NCI-H1436 (cell line): ENCODE measurements around the gene C11orf21.
"Not testable (repeated sequence)": the region's sequence is repeated elsewhere in the genome, so short reads cannot be mapped to it uniquely, and the experiment has no call there.

ENCODE experiments used
- DNase-seq: peaks from one replicate; lab custom pipeline; 2025; lab: John Stamatoyannopoulos, UW

C11orf21 gene

GRCh38 chr11:2301631-2302305 is at the start of gene C11orf21, which contains the start of gene TSPAN32:
TSS of gene C11orf21 (minus strand) at chr11:2301918. CDS start at chr11:2301808, 110 bp downstream.
TSS of gene TSPAN32 (plus strand) at chr11:2302013. CDS start at chr11:2302150, 137 bp downstream.
- DNase-seq, result no peak

DNA sequence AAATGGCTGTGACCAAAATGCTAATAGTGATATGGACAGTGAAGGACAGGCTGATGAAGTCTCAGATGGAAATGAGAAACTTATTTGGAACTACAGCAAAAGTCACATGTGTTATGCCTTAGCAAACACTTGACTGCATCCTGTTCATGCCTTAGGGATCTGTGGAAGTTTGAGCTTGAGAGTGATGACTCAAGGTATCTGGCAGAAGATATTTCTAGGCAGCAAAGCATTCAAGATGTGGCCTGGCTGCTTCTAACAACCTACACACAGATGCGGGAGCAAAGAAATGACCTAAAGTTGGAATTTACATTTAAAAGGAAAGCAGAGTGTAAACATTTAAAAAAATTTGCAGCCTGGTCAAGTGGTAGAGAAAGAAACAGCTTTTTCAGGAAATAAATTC is 47.3 kb upstream of the C11orf21 start:
- DNase-seq, result no peak

DNA sequence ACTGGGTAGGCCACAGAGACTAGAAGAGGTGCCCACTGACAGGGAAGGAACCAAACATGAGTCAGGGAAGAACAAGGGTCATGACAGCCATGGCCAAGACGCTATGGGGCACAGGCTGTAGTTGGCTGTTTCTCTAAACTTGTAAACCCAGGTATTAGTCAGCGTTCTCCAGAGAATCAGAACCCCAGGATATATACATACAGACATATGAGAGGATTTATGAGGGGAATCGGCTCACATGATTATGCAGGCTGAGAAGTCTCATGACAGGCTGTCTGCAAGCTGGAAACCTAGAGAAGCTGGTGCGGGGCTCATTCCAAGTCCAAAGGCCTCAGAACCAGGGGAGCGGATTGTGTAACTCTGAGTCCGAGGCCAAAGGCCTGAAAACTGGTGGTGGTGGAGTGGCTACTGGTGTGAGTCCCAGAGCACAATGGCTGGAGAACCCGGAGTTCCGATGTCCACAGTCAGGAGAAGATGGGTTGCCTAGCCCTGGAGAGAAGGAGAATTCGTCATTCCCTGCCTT is 45.7 kb upstream of the C11orf21 start:
- no peak for DNase-seq

DNA sequence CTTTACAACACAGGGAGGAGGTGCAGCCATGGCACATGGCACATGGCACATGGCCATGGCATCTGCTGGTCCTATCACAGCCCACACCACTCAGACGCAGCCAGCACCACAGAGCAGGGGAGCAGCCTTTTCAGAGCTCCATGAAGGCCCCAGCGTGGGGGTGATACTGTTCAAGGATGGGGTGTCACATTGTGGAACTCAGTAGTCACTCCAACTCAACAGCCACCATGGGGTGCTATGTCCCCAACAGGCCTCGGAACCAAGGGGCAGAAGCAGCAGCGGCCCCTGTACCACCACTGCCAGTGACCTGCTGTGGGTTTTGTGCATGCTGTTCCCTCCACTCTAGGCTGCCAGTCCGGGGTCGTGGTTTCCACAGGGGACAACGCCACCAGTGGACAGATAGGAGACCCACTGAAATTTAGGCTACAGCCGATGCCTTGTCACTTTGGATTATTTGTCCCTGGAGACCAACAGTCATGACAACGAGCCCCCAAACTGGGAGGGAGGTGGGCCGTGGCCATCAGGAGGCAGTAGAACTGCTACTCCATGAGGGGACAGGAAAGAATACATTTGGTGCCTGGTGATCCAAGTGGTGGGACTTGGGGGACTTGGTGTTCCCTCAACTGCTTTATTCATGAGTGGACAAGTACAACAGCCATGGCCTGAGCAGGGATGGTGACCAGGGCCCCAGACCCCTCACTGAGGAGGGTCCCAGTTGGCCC is 45.0 kb upstream of the C11orf21 start:
- DNase-seq, result no peak

GRCh38 chr11:2346014-2346413 is 44.3 kb upstream of the C11orf21 start:
- DNase-seq, result no peak

- DNase-seq, result no peak
Measured at GRCh38 chr11:2345050-2345449, 43.3 kb upstream of the C11orf21 start.

DNA sequence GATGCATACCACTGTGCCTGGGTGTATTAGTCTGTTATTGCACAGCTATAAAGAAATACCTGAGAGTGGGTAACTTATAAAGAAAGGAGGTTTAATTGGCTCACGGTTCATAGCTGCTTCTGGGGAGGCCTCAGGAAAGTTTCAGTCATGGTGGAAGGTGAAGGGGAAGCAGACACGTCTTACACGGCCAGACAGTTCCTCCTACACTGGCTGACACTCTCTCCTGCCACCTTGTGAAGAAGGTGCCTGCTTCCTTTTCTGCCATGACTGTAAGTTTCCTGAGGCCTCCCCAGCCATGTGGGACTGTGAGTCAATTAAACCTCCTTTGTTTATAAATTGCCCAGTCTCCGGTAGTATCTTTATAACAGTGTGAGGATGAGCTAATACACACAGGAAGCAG is 41.8 kb upstream of the C11orf21 start:
- DNase-seq, result no peak

- no peak for DNase-seq
Measured at GRCh38 chr11:2342981-2343380, 41.3 kb upstream of the C11orf21 start.

DNA sequence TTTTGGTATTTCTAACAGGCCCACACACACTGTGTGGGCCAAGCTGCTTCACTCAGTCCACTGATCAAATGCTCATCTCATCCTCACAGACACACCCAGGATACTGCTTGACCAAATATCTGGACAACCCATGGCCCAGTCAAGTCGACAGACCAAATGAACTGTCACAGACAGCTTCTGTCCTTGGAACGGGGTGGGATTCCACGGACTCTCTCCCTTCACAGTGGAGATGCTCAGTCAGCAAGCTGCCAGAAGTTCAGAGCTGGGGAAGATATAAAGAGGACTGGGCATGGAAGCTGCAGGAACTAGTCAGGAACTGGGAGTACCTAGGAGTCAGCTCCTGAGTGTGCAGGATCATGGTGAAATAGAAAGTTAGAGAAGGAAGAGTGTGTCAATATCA is 40.8 kb upstream of the C11orf21 start:
- DNase-seq, result no peak

GRCh38 chr11:2338760-2339159 is 37.0 kb upstream of the C11orf21 start:
- not testable (repeated sequence) for DNase-seq

- not testable (repeated sequence) for DNase-seq
Measured at GRCh38 chr11:2335286-2335685, 33.6 kb upstream of the C11orf21 start.

GRCh38 chr11:2333486-2334205 is 31.9 kb upstream of the C11orf21 start:
- not testable (repeated sequence) for DNase-seq

DNA sequence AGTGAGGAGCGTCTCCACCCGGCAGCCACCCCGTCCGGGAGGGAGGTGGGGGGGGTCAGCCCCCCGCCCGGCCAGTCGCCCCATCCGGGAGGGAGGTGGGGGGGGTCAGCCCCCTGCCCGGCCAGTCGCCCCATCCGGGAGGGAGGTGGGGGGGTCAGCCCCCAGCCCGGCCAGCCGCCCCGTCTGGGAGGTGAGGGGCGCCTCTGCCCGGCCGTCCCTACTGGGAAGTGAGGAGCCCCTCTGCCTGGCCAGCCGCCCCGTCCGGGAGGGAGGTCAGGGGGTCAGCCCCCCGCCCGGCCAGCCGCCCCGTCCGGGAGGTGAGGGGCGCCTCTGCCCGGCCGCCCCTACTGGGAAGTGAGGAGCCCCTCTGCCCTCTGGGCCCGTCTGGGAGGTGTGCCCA is 30.9 kb upstream of the C11orf21 start:
- DNase-seq, result not testable (repeated sequence)

- DNase-seq, result no peak
Measured at GRCh38 chr11:2331404-2331803, 29.7 kb upstream of the C11orf21 start.

GRCh38 chr11:2330696-2331095 is 29.0 kb upstream of the C11orf21 start:
- DNase-seq, result no peak

- DNase-seq, result no peak
Measured at GRCh38 chr11:2329551-2329950, 27.8 kb upstream of the C11orf21 start.

- no peak for DNase-seq
Measured at GRCh38 chr11:2328656-2329354, 27.1 kb upstream of the C11orf21 start.

DNA sequence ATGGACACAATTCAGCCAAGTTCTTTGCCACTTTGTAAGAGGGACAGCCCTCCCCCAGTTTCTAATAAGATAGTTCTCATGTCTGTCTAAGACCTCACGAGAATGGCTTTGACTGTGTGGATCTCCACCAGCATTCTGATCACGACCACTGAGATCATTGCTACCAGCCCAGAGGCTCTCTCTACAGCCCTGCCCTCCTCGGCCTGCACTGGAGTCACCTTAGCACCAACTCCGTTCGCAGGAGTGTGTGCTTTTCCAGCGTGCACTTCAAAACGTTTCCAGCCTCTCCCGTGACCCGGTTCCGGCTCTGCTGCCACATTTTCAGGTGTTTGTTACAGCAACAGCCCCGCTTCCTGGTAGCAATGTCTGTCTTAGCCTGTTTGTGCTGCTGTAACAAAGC is 26.3 kb upstream of the C11orf21 start:
- no peak for DNase-seq

DNA sequence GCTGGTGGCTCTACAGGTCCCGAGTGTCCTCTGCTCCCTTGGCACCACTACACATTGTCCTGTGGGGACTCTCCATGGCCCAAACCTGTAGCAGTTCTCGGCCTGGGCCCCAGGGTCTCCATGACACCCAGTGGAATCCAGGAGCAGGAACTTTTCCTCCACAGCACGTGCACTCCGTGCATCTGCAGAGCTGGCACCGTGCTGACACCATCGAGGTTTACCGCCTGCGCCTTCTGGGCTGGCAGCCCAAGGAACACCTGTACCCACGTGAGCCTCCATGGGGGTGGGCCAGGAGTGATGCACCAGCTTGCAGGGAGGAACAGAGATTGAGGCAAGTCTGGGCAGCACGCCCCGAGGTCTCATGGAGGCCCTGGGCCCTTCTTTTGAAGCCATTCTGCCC is 25.3 kb upstream of the C11orf21 start:
- no peak for DNase-seq

- no peak for DNase-seq
Measured at GRCh38 chr11:2325719-2326118, 24.0 kb upstream of the C11orf21 start.

- no peak for DNase-seq
Measured at GRCh38 chr11:2325123-2325522, 23.4 kb upstream of the C11orf21 start.

- no peak for DNase-seq
Measured at GRCh38 chr11:2321311-2321683, 19.6 kb upstream of the C11orf21 start.
